Natural killer cell treated with Interleukin-12 subunit alpha and Interleukin-12 subunit beta and Interleukin-15 and Interleukin-18, amount 100 ng/mL, for 72 hours (primary cell): ENCODE data around the gene MRPL24. TPM values are rescaled to one million over a fixed set of nuclear protein-coding genes. Genes with fewer than 3 reads are reported as not detected.

Source experiments
- ATAC-seq, 2 donors: fragments of 150-1000 bp; cut with Tn5 transposase in 1 of 2; sonication (Bioruptor Pico), chemical (Tn5 transposase) in 1 of 2; 2 replicates each; pipeline ENCODE4 v1.10.0; 2021
- DNase-seq: peaks from one replicate; pipeline ENCODE4 v3.0.0; 2022; ENCODE audit warnings: low spot score
- H3K27ac Mint-ChIP-seq, 2 donors: 1 replicate in 1 of 2; 2 replicates in 1 of 2; pipeline ENCODE4 v1.8.0; 2022; ENCODE audit warnings: mixed read lengths in 2 of 2, mild to moderate bottlenecking in 1 of 2, moderate library complexity in 1 of 2
- H3K27me3 Mint-ChIP-seq, 2 donors: 1 replicate in 1 of 2; 2 replicates in 1 of 2; pipeline ENCODE4 v1.8.0; 2022; ENCODE audit warnings: mixed read lengths in 2 of 2
- H3K36me3 Mint-ChIP-seq: one replicate; pipeline ENCODE4 v1.8.0; 2022; ENCODE audit warnings: mixed read lengths
- H3K4me1 Mint-ChIP-seq, 2 donors: 1 replicate in 1 of 2; 2 replicates in 1 of 2; pipeline ENCODE4 v1.8.0; 2022; ENCODE audit warnings: low read depth in 2 of 2, mixed read lengths in 2 of 2, mild to moderate bottlenecking in 1 of 2
- H3K4me3 Mint-ChIP-seq: one replicate; pipeline ENCODE4 v1.8.0; 2022; ENCODE audit warnings: mixed read lengths
- H3K9me3 Mint-ChIP-seq: 2 replicates; pipeline ENCODE4 v1.8.0; 2022; ENCODE audit warnings: mixed read lengths
- total RNA-seq, 2 donors: library from RNA; stranded (reverse); gene quantifications; one replicate each; pipeline ENCODE4 v1.2.3, GENCODE V29; 2022

MRPL24 gene
- total RNA-seq, 2 donors from 2014 or later = 52.9 to 71.2 TPM

- H3K36me3 Mint-ChIP-seq = peaks cover 12% of the 10 kb centered on the region
- H3K9me3 Mint-ChIP-seq = no peaks in the 10 kb centered on the region
- no peaks in the 10 kb centered on the region for H3K27me3 Mint-ChIP-seq
- H3K4me3 Mint-ChIP-seq = no peak overlapping the region
- peaks cover 62 to 65% of the 10 kb centered on the region in 2 donors for H3K4me1 Mint-ChIP-seq
- no peak for ATAC-seq
- DNase-seq = no peak
- H3K27ac Mint-ChIP-seq = peak overlapping the region; percentile 97 to 100
These were observed 3.5 kb upstream of the MRPL24 start for GRCh38 chr1:156744344-156744743.

- DNase-seq (no peak), ATAC-seq (no peak)
- peak overlapping the region; percentile 97 to 100 for H3K27ac Mint-ChIP-seq
- peaks cover 55 to 61% of the 10 kb centered on the region in 2 donors for H3K4me1 Mint-ChIP-seq
- H3K4me3 Mint-ChIP-seq = no peak overlapping the region
- no peaks in the 10 kb centered on the region for H3K9me3 Mint-ChIP-seq
- H3K27me3 Mint-ChIP-seq = no peaks in the 10 kb centered on the region
- peaks cover 16% of the 10 kb centered on the region for H3K36me3 Mint-ChIP-seq
These were observed 2.7 kb upstream of the MRPL24 start for GRCh38 chr1:156743367-156744302.

- Mint-ChIP-seq H3K4me1 (peaks cover 47 to 52% of the 10 kb centered on the region in 2 donors), H3K4me3 (no peak overlapping the region), H3K27ac (peak overlapping the region; percentile 97 to 100), H3K27me3 (no peaks in the 10 kb centered on the region), H3K36me3 (peaks cover 14% of the 10 kb centered on the region), H3K9me3 (no peaks in the 10 kb centered on the region)
- ATAC-seq = no peak
- DNase-seq = no peak
These were observed 1.9 kb upstream of the MRPL24 start for GRCh38 chr1:156742801-156743200.

- peaks cover 41 to 50% of the 10 kb centered on the region in 2 donors for H3K4me1 Mint-ChIP-seq
- no peaks in the 10 kb centered on the region for H3K27me3 Mint-ChIP-seq
- H3K9me3 Mint-ChIP-seq = no peaks in the 10 kb centered on the region
- DNase-seq = no peak
- H3K27ac Mint-ChIP-seq = peak overlapping the region; percentile 97 to 100
- peaks cover 14% of the 10 kb centered on the region for H3K36me3 Mint-ChIP-seq
- no peak for ATAC-seq
- H3K4me3 Mint-ChIP-seq = peak overlapping the region; percentile 97
These were observed 1.1 kb upstream of the MRPL24 start for GRCh38 chr1:156742017-156742416.

GRCh38 chr1:156741481-156741983 is 644 bp upstream of the MRPL24 start:
- peak overlapping the region; percentile 97 to 100 for H3K27ac Mint-ChIP-seq
- ATAC-seq (no peak), DNase-seq (no peak)
- peaks cover 14% of the 10 kb centered on the region for H3K36me3 Mint-ChIP-seq
- peak overlapping the region; percentile 97 for H3K4me3 Mint-ChIP-seq
- H3K4me1 Mint-ChIP-seq = peaks cover 37 to 46% of the 10 kb centered on the region in 2 donors
- no peaks in the 10 kb centered on the region for H3K9me3 Mint-ChIP-seq
- H3K27me3 Mint-ChIP-seq = no peaks in the 10 kb centered on the region

- peaks cover 25 to 33% of the 10 kb centered on the region in 2 donors for H3K4me1 Mint-ChIP-seq
- no peaks in the 10 kb centered on the region for H3K9me3 Mint-ChIP-seq
- peak in 1 of 2 donors; percentile 0 for ATAC-seq
- H3K27ac Mint-ChIP-seq = peak overlapping the region; percentile 97 to 100
- no peaks in the 10 kb centered on the region for H3K27me3 Mint-ChIP-seq
- H3K36me3 Mint-ChIP-seq = peaks cover 14% of the 10 kb centered on the region
- H3K4me3 Mint-ChIP-seq = peak overlapping the region; percentile 97
- DNase-seq = no peak
These were observed 599 bp downstream of the MRPL24 start for GRCh38 chr1:156740237-156740740.

- no peaks in the 10 kb centered on the region for H3K9me3 Mint-ChIP-seq
- no peak for DNase-seq
- ATAC-seq = no peak
- no peaks in the 10 kb centered on the region for H3K27me3 Mint-ChIP-seq
- H3K27ac Mint-ChIP-seq = peak overlapping the region; percentile 31 to 40
- peaks cover 14% of the 10 kb centered on the region for H3K36me3 Mint-ChIP-seq
- H3K4me1 Mint-ChIP-seq = peaks cover 22 to 29% of the 10 kb centered on the region in 2 donors
- peak overlapping the region; percentile 67 for H3K4me3 Mint-ChIP-seq
These were observed 2.0 kb downstream of the MRPL24 start for GRCh38 chr1:156738916-156739315.

- Mint-ChIP-seq H3K27ac (peak overlapping the region; percentile 31 to 40), H3K4me3 (peak overlapping the region; percentile 67), H3K9me3 (no peaks in the 10 kb centered on the region), H3K36me3 (peaks cover 14% of the 10 kb centered on the region), H3K4me1 (peaks cover 22 to 26% of the 10 kb centered on the region in 2 donors), H3K27me3 (no peaks in the 10 kb centered on the region)
- no peak for DNase-seq
- ATAC-seq = no peak
These were observed 2.5 kb downstream of the MRPL24 start for GRCh38 chr1:156738407-156738806.

- no peaks in the 10 kb centered on the region for H3K9me3 Mint-ChIP-seq
- ATAC-seq = no peak
- peaks cover 6% of the 10 kb centered on the region for H3K36me3 Mint-ChIP-seq
These were observed 6.8 kb downstream of the MRPL24 start for GRCh38 chr1:156733989-156734584.

GRCh38 chr1:156728599-156729462 is 12.1 kb downstream of the MRPL24 start, which contains the start of gene ISG20L2:
ISG20L2 (minus strand) TSS chr1:156728766; CDS start chr1:156727652, 1,114 bp downstream.
- DNase-seq (peak; percentile 98), ATAC-seq (peak; percentile 97)
- Mint-ChIP-seq H3K4me1 (peaks cover 15 to 24% of the 10 kb centered on the region in 2 donors), H3K27ac (no peak within 1 kb of the TSS), H3K4me3 (no peak within 1 kb of the TSS), H3K9me3 (no peaks in the 10 kb centered on the region), H3K36me3 (peaks cover 18% of the 10 kb centered on the region), H3K27me3 (no peaks in the 10 kb centered on the region)

More at GRCh38 chr1:156733989-156734584, 6.8 kb downstream of the MRPL24 start:
- no peak for DNase-seq
- H3K4me3 Mint-ChIP-seq = no peak overlapping the region
- no peak overlapping the region for H3K27ac Mint-ChIP-seq
- H3K27me3 Mint-ChIP-seq = no peaks in the 10 kb centered on the region
- H3K4me1 Mint-ChIP-seq = peaks cover 12 to 15% of the 10 kb centered on the region in 2 donors

- no peaks in the 10 kb centered on the region for H3K9me3 Mint-ChIP-seq
- no peak within 1 kb of the TSS for H3K4me3 Mint-ChIP-seq
- peaks cover 23 to 31% of the 10 kb centered on the region in 2 donors for H3K4me1 Mint-ChIP-seq
- peaks cover 25% of the 10 kb centered on the region for H3K36me3 Mint-ChIP-seq
- H3K27ac Mint-ChIP-seq = no peak within 1 kb of the TSS
- peak; percentile 91 for DNase-seq
- peak; percentile 81 to 86 for ATAC-seq
- no peaks in the 10 kb centered on the region for H3K27me3 Mint-ChIP-seq
These were observed 12.8 kb downstream of the MRPL24 start, which contains the start of gene METTL25B for GRCh38 chr1:156727926-156728598. METTL25B (plus strand) TSS chr1:156728469; CDS start chr1:156729105, 636 bp downstream.

- no peak for ATAC-seq
- no peak overlapping the region for H3K27ac Mint-ChIP-seq
- no peak overlapping the region for H3K4me3 Mint-ChIP-seq
These were observed 13.4 kb downstream of the MRPL24 start for GRCh38 chr1:156727492-156727891.

More at GRCh38 chr1:156727492-156727891, 13.4 kb downstream of the MRPL24 start:
- DNase-seq = no peak
- peaks cover 25% of the 10 kb centered on the region for H3K36me3 Mint-ChIP-seq
- peaks cover 23 to 31% of the 10 kb centered on the region in 2 donors for H3K4me1 Mint-ChIP-seq
- H3K9me3 Mint-ChIP-seq = no peaks in the 10 kb centered on the region
- no peaks in the 10 kb centered on the region for H3K27me3 Mint-ChIP-seq
